Measurements from ENCODE around the gene ADORA1. TPM values are rescaled to one million over a fixed set of nuclear protein-coding genes. Genes with fewer than 3 reads are reported as not detected.

Gene ADORA1
- total RNA-seq, 2 experiments from 2014 or later, result not detected

DNA sequence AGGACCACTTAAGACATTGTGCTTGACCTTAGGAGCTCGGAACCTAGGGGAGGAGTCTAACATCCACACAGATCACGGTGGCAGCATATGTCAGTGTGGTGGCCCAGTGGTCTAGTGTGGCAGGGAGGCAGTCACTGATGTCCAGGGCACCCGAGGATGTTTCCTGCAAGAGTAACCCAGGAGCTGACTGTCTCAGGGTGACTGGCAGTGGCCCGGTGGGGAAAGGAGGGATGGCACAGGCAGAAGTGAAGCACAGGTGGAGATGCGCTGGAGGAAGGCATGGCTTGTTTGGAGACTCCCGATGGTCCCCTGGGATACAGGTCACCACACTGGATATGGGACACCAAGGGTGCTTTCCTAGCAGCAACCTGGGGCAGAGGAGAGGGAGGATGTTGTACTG is 85.6 kb downstream of the ADORA1 start:
- CTCF ChIA-PET, result no interaction called here
- H3K4me1 ChIP-seq (ENCODE audit: insufficient read depth, low read length), result peaks cover 7% of the 10 kb centered on the region
- intact Hi-C loops (cut with DNase I, micrococcal nuclease), result no loop called here
- Mint-ChIP-seq H3K4me1 (ENCODE audit: low read depth) (peaks cover 6% of the 10 kb centered on the region), H3K4me3 (no peak overlapping the region), H3K36me3 (ENCODE audit: low read depth) (no peaks in the 10 kb centered on the region), H3K27me3 (peaks cover 9% of the 10 kb centered on the region), H3K9me3 (no peaks in the 10 kb centered on the region), H3K27ac (no peak overlapping the region)
- no peaks in the 10 kb centered on the region for H3K36me3 ChIP-seq (ENCODE audit: insufficient read depth, low read length)
- DNase-seq (no peak), ATAC-seq (ENCODE audit: poor library complexity) (no peak)
- no peaks in the 10 kb centered on the region for H3K9me3 ChIP-seq (ENCODE audit: control insufficient read depth in 1 of 2, insufficient read depth in 1 of 2, low read length in 2 of 2)
- POLR2A ChIA-PET, result no interaction called here
- peaks cover 0 to 8% of the 10 kb centered on the region in 2 experiments for H3K27me3 ChIP-seq (ENCODE audit: control insufficient read depth in 1 of 2, insufficient read depth in 2 of 2, low read length in 2 of 2)
- no peak overlapping the region for H3K27ac ChIP-seq (ENCODE audit: low read depth in 1 of 2, low read length in 2 of 2)
- H3K4me3 ChIP-seq (ENCODE audit: low read length), result no peak overlapping the region
- TF ChIP-seq, protein P1, sequence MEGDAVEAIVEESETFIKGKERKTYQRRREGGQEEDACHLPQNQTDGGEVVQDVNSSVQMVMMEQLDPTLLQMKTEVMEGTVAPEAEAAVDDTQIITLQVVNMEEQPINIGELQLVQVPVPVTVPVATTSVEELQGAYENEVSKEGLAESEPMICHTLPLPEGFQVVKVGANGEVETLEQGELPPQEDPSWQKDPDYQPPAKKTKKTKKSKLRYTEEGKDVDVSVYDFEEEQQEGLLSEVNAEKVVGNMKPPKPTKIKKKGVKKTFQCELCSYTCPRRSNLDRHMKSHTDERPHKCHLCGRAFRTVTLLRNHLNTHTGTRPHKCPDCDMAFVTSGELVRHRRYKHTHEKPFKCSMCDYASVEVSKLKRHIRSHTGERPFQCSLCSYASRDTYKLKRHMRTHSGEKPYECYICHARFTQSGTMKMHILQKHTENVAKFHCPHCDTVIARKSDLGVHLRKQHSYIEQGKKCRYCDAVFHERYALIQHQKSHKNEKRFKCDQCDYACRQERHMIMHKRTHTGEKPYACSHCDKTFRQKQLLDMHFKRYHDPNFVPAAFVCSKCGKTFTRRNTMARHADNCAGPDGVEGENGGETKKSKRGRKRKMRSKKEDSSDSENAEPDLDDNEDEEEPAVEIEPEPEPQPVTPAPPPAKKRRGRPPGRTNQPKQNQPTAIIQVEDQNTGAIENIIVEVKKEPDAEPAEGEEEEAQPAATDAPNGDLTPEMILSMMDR (IDR thresholded peaks at IDR 0.05), result no peak

DNA sequence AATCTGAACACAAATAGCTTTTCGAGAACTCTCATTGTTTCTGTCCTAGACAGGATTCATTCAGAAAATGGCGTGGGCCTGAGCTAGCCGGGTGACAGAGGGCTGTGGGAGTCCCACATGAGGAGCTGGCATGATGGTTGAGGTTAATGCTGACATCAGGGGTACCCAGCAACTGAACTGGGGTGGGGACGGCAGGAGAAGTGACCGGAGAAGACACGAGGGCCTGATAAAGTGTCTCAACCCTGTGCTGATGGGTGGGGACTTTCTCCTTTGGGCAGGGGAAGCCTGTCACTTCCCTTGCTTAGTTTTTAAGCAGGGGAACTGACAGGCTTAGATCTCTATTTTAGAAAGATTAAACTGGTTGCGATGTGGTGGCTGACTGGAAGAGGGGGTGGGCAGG is 87.3 kb downstream of the ADORA1 start:
- H3K36me3 ChIP-seq (ENCODE audit: insufficient read depth, low read length), result no peaks in the 10 kb centered on the region
- no peak for ATAC-seq (ENCODE audit: poor library complexity)
- Mint-ChIP-seq H3K4me1 (ENCODE audit: low read depth) (peaks cover 6% of the 10 kb centered on the region), H3K4me3 (no peak overlapping the region), H3K9me3 (no peaks in the 10 kb centered on the region), H3K27ac (no peak overlapping the region), H3K27me3 (peaks cover 16% of the 10 kb centered on the region), H3K36me3 (ENCODE audit: low read depth) (no peaks in the 10 kb centered on the region)
- H3K27me3 ChIP-seq (ENCODE audit: control insufficient read depth in 1 of 2, insufficient read depth in 2 of 2, low read length in 2 of 2), result peaks cover 0 to 8% of the 10 kb centered on the region in 2 experiments
- peaks cover 7% of the 10 kb centered on the region for H3K4me1 ChIP-seq (ENCODE audit: insufficient read depth, low read length)
- intact Hi-C loops (cut with DNase I, micrococcal nuclease), result no loop called here
- ChIA-PET CTCF (interaction anchor here (2.4 kb wide), 1 partner anchor 175 kb away, joined by 25 read pairs; no protein-coding TSS in a partner anchor), POLR2A (no interaction called here)
- peak in 2 of 14 experiments; percentile 16 to 33 for DNase-seq
- no peak overlapping the region for H3K27ac ChIP-seq (ENCODE audit: low read depth in 1 of 2, low read length in 2 of 2)
- TF ChIP-seq, protein P1 (IDR thresholded peaks at IDR 0.05), result no peak
- H3K9me3 ChIP-seq (ENCODE audit: control insufficient read depth in 1 of 2, insufficient read depth in 1 of 2, low read length in 2 of 2), result no peaks in the 10 kb centered on the region
- no peak overlapping the region for H3K4me3 ChIP-seq (ENCODE audit: low read length)

DNA sequence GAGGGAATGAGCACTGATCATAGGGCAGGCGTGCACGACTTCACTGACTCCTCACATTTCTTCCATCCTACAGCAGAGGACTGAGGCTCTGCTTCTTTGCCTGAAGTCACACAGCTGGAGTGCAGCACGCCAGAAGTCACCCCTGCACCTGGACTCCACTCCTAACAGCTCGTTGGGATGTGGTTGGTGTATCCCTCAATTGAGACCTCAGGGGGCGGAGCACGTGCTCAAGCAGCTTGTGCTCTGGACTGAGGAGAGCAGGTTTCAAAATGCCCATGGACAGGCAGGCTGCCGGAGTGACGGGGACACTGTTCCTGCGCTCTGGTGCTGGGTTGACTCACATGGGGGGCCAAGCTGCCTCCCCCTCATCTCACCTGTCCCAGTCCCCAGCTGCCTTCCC is 88.0 kb downstream of the ADORA1 start:
- intact Hi-C loops (cut with DNase I, micrococcal nuclease), result no loop called here
- peak in 2 of 14 experiments; percentile 8 to 26 for DNase-seq
- Histone ChIP-seq H3K4me1 (ENCODE audit: insufficient read depth, low read length) (peaks cover 7% of the 10 kb centered on the region), H3K27me3 (ENCODE audit: control insufficient read depth in 1 of 2, insufficient read depth in 2 of 2, low read length in 2 of 2) (peaks cover 0 to 8% of the 10 kb centered on the region in 2 experiments), H3K27ac (ENCODE audit: low read depth in 1 of 2, low read length in 2 of 2) (no peak overlapping the region), H3K36me3 (ENCODE audit: insufficient read depth, low read length) (no peaks in the 10 kb centered on the region), H3K4me3 (ENCODE audit: low read length) (no peak overlapping the region), H3K9me3 (ENCODE audit: control insufficient read depth in 1 of 2, insufficient read depth in 1 of 2, low read length in 2 of 2) (no peaks in the 10 kb centered on the region)
- Mint-ChIP-seq H3K9me3 (no peaks in the 10 kb centered on the region), H3K27ac (no peak overlapping the region), H3K4me1 (ENCODE audit: low read depth) (peaks cover 6% of the 10 kb centered on the region), H3K36me3 (ENCODE audit: low read depth) (no peaks in the 10 kb centered on the region), H3K27me3 (peaks cover 16% of the 10 kb centered on the region), H3K4me3 (no peak overlapping the region)
- ATAC-seq (ENCODE audit: poor library complexity), result no peak
- POLR2A ChIA-PET, result no interaction called here
- CTCF ChIA-PET, result interaction anchor here (1.4 to 2.4 kb wide), 3 partner anchors 9 to 751 kb away, joined by 3 to 25 read pairs (median 3); no protein-coding TSS in a partner anchor
- TF ChIP-seq, protein P1 (IDR thresholded peaks at IDR 0.05), result no peak
